ENCODE measurements around the gene FANCL. TPM values are rescaled to one million over a fixed set of nuclear protein-coding genes. Genes with fewer than 3 reads are reported as not detected.
"Not testable (repeated sequence)": the region's sequence is repeated elsewhere in the genome, so short reads cannot be mapped to it uniquely, and the experiment has no call there.

FANCL gene
- 10 to 100 TPM; 21.6 to 28.2 TPM for total RNA-seq

GRCh38 chr2:58240670-58241545, at the start of gene FANCL:
TSS of gene FANCL (minus strand) at chr2:58241325. CDS start at chr2:58241313, 12 bp downstream.
- Mint-ChIP-seq H3K9me3 (no peaks in the 10 kb centered on the region), H3K27ac (peak within 1 kb of the TSS; percentile 79 to 92), H3K36me3 (peaks cover 0 to 16% of the 10 kb centered on the region in 2 donors)
- peak; percentile 88 to 91 for ATAC-seq
- peak; percentile 75 to 93 for DNase-seq (ENCODE audit: low spot score in 2 of 2)

- Mint-ChIP-seq H3K9me3 (no peaks in the 10 kb centered on the region), H3K36me3 (no peaks in the 10 kb centered on the region), H3K27ac (no peak overlapping the region)
- ATAC-seq (peak in 1 of 2 donors; percentile 36), DNase-seq (ENCODE audit: low spot score in 2 of 2) (no peak)
Measured at GRCh38 chr2:58289029-58289428, 47.9 kb upstream of the FANCL start.

GRCh38 chr2:58283931-58284330, 42.8 kb upstream of the FANCL start:
- H3K9me3 Mint-ChIP-seq: no peaks in the 10 kb centered on the region
- H3K27ac Mint-ChIP-seq: no peak overlapping the region
- DNase-seq (ENCODE audit: low spot score in 2 of 2) (no peak), ATAC-seq (no peak)
- no peaks in the 10 kb centered on the region for H3K36me3 Mint-ChIP-seq

GRCh38 chr2:58275144-58275543, 34.0 kb upstream of the FANCL start:
- not testable (repeated sequence) for ATAC-seq; H3K9me3 Mint-ChIP-seq; H3K27ac Mint-ChIP-seq; H3K36me3 Mint-ChIP-seq; DNase-seq (ENCODE audit: low spot score in 2 of 2)

DNA sequence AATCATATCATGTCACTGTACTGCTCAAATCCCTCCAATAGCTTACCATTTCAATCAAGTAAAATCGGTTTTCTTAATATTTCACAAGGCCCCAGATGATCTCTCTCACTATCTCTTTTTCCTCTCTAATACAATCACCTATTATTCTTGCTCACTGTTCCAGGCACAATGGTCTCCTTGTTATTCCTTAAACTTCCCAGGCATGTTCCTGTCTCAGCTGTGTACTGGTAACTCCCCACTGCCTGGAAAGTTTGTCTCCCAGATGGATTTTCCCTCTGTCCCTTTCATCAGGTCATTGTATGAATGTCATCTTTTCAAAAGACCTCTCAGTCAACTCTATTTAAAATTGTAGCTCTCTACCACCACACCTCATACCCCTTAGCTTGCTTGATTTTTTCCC, 30.7 kb upstream of the FANCL start:
- no peaks in the 10 kb centered on the region for H3K9me3 Mint-ChIP-seq
- H3K27ac Mint-ChIP-seq: no peak overlapping the region
- no peaks in the 10 kb centered on the region for H3K36me3 Mint-ChIP-seq
- DNase-seq (ENCODE audit: low spot score in 2 of 2) (no peak), ATAC-seq (no peak)

- Mint-ChIP-seq H3K36me3 (no peaks in the 10 kb centered on the region), H3K9me3 (no peaks in the 10 kb centered on the region), H3K27ac (no peak overlapping the region)
- no peak for ATAC-seq
- DNase-seq (ENCODE audit: low spot score in 2 of 2): no peak
Measured at GRCh38 chr2:58268685-58269084, 27.6 kb upstream of the FANCL start.

DNA sequence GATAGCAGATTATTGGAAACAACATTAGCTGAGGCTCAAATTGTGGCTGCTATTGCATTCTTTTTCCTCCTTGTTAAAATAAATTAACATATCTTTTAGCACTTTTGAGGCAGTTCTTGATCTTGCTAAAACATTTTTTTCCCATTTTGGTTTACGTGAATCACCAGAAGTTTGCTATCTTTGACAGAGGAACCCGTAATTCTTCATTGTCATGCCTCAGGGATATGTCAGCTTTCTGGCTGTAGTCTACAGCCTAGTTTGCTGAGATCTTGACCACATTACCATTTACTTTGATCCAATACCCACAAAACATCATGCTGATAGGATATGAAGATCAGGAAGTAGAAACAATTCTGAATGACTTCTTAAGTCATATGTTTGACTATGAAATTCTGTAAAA, 25.1 kb upstream of the FANCL start:
- ATAC-seq: no peak
- no peak for DNase-seq (ENCODE audit: low spot score in 2 of 2)
- Mint-ChIP-seq H3K36me3 (peaks cover 0 to 5% of the 10 kb centered on the region in 2 donors), H3K9me3 (peaks cover 0 to 4% of the 10 kb centered on the region in 2 donors), H3K27ac (no peak overlapping the region)

- DNase-seq (ENCODE audit: low spot score in 2 of 2): no peak
- H3K27ac Mint-ChIP-seq: no peak overlapping the region
- H3K9me3 Mint-ChIP-seq: peaks cover 8 to 10% of the 10 kb centered on the region in 2 donors
- peaks cover 6 to 21% of the 10 kb centered on the region in 2 donors for H3K36me3 Mint-ChIP-seq
- no peak for ATAC-seq
Measured at GRCh38 chr2:58261209-58261608, 20.1 kb upstream of the FANCL start.

- DNase-seq (ENCODE audit: low spot score in 2 of 2) (peak in 1 of 2 donors; percentile 16), ATAC-seq (peak; percentile 100)
- peaks cover 8 to 10% of the 10 kb centered on the region in 2 donors for H3K9me3 Mint-ChIP-seq
- peak overlapping the region in 1 of 2 donors; percentile 82 for H3K27ac Mint-ChIP-seq
- H3K36me3 Mint-ChIP-seq: peaks cover 6 to 21% of the 10 kb centered on the region in 2 donors
Measured at GRCh38 chr2:58258456-58258855, 17.3 kb upstream of the FANCL start.

GRCh38 chr2:58251331-58252201, 10.4 kb upstream of the FANCL start:
- not testable (repeated sequence) for H3K27ac Mint-ChIP-seq; H3K36me3 Mint-ChIP-seq; ATAC-seq; DNase-seq (ENCODE audit: low spot score in 2 of 2); H3K9me3 Mint-ChIP-seq

- H3K9me3 Mint-ChIP-seq: no peaks in the 10 kb centered on the region
- H3K36me3 Mint-ChIP-seq: peaks cover 0 to 16% of the 10 kb centered on the region in 2 donors
- no peak for ATAC-seq
- peak overlapping the region; percentile 79 to 92 for H3K27ac Mint-ChIP-seq
- DNase-seq (ENCODE audit: low spot score in 2 of 2): no peak
Measured at GRCh38 chr2:58241546-58241864, 380 bp upstream of the FANCL start.

GRCh38 chr2:58239243-58239925, 1.7 kb downstream of the FANCL start:
- DNase-seq (ENCODE audit: low spot score in 2 of 2) (no peak), ATAC-seq (no peak)
- H3K27ac Mint-ChIP-seq: no peak overlapping the region

DNA sequence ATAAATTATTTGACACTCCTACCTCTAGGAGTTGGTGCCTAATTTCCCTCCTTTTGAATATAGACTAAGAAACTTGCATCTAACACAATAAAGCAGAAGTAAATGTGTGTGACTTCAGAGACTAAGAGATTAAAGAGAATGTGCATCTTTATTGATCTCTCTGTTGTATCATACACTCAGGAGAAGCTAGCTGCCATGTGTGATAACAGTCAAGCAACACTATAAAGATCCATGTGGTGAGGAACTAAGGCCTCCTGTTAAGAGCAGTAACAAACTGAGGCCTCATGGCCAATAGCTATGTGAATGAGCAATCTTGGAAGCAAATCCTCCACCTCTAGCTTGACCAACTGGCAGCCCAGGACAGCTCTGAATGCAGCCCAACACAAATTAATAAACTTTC, 3.4 kb downstream of the FANCL start:
- no peak for ATAC-seq

More at GRCh38 chr2:58239243-58239925, 1.7 kb downstream of the FANCL start:
- no peaks in the 10 kb centered on the region for H3K9me3 Mint-ChIP-seq
- peaks cover 4 to 16% of the 10 kb centered on the region in 2 donors for H3K36me3 Mint-ChIP-seq

GRCh38 chr2:58235984-58236383, 5.1 kb downstream of the FANCL start:
- DNase-seq (ENCODE audit: low spot score in 2 of 2) (no peak), ATAC-seq (no peak)
- no peak overlapping the region for H3K27ac Mint-ChIP-seq
- H3K9me3 Mint-ChIP-seq: no peaks in the 10 kb centered on the region
- H3K36me3 Mint-ChIP-seq: peaks cover 4 to 7% of the 10 kb centered on the region in 2 donors

More for the DNA sequence above, 3.4 kb downstream of the FANCL start:
- DNase-seq (ENCODE audit: low spot score in 2 of 2): no peak
- Mint-ChIP-seq H3K36me3 (peaks cover 4 to 16% of the 10 kb centered on the region in 2 donors), H3K27ac (no peak overlapping the region), H3K9me3 (no peaks in the 10 kb centered on the region)

- DNase-seq (ENCODE audit: low spot score in 2 of 2) (no peak), ATAC-seq (no peak)
- H3K36me3 Mint-ChIP-seq: peaks cover 0 to 4% of the 10 kb centered on the region in 2 donors
- no peaks in the 10 kb centered on the region for H3K9me3 Mint-ChIP-seq
- no peak overlapping the region for H3K27ac Mint-ChIP-seq
Measured at GRCh38 chr2:58235170-58235569, 6.0 kb downstream of the FANCL start.

DNA sequence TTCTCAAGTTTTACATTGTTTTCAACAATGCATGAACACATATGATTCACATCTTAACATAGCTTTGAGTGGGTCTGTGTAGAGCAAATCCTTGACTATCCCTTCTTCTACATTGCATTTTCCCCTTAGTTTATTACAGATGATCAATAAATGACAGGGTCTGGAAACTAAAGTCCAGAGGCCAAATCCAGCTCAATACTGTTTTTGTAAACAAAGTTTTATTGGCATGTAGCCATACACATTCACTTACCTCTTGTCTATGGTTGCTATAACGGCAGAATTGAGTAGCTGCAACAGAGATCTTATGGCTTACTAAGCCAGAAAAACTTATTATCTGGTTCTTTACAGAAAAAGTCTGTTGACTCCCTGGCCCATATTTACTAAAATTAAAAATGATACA, 12.8 kb downstream of the FANCL start:
- ATAC-seq (no peak), DNase-seq (ENCODE audit: low spot score in 2 of 2) (no peak)
- no peaks in the 10 kb centered on the region for H3K9me3 Mint-ChIP-seq
- H3K36me3 Mint-ChIP-seq: peaks cover 4 to 6% of the 10 kb centered on the region in 2 donors
- H3K27ac Mint-ChIP-seq: no peak overlapping the region
